CMK (cell line): ENCODE measurements around the gene DOC2A.
"Not testable (repeated sequence)": the region's sequence is repeated elsewhere in the genome, so short reads cannot be mapped to it uniquely, and the experiment has no call there.

Experiments
- DNase-seq: peaks from one replicate; pipeline ENCODE4 v3.0.0-alpha.2; 2010; ENCODE audit warnings: low read depth

Gene DOC2A

GRCh38 chr16:30027588-30028437 lies 17.0 kb upstream of the DOC2A start:
- DNase-seq, result no peak

- DNase-seq, result no peak
Observed at GRCh38 chr16:30026449-30026848, 15.6 kb upstream of the DOC2A start.

GRCh38 chr16:30025574-30025973 lies 14.7 kb upstream of the DOC2A start:
- no peak for DNase-seq

GRCh38 chr16:30025156-30025555 lies 14.3 kb upstream of the DOC2A start:
- no peak for DNase-seq

- DNase-seq, result no peak
Observed at GRCh38 chr16:30024451-30024850, 13.6 kb upstream of the DOC2A start.

- DNase-seq, result no peak
Observed at GRCh38 chr16:30023586-30023985, 12.8 kb upstream of the DOC2A start.

- DNase-seq, result no peak
Observed at GRCh38 chr16:30022887-30023286, 12.1 kb upstream of the DOC2A start, which contains the start of gene C16orf92. TSS of gene C16orf92 (plus strand) at chr16:30023198. CDS start at chr16:30023341, 143 bp downstream.

GRCh38 chr16:30018731-30019158 lies 7.9 kb upstream of the DOC2A start:
- DNase-seq, result no peak

- DNase-seq, result not testable (repeated sequence)
Observed at GRCh38 chr16:30017937-30018336, 7.1 kb upstream of the DOC2A start.

GRCh38 chr16:30017277-30017656 lies 6.4 kb upstream of the DOC2A start:
- DNase-seq, result no peak

- DNase-seq, result no peak
Observed at GRCh38 chr16:30016555-30017276, 5.9 kb upstream of the DOC2A start.

GRCh38 chr16:30015450-30015849 lies 4.6 kb upstream of the DOC2A start:
- DNase-seq, result not testable (repeated sequence)

- not testable (repeated sequence) for DNase-seq
Observed at GRCh38 chr16:30012598-30012997, 1.8 kb upstream of the DOC2A start.

GRCh38 chr16:30011714-30012504 lies 1.1 kb upstream of the DOC2A start:
- no peak for DNase-seq

- no peak for DNase-seq
Observed at GRCh38 chr16:30009990-30010843, 610 bp downstream of the DOC2A start.

GRCh38 chr16:30009085-30009862 lies 1.6 kb downstream of the DOC2A start:
- no peak for DNase-seq

- DNase-seq, result no peak
Observed at GRCh38 chr16:30007378-30007895, 3.4 kb downstream of the DOC2A start.

- DNase-seq, result no peak
Observed at GRCh38 chr16:30006659-30007377, 4.0 kb downstream of the DOC2A start.

GRCh38 chr16:30006095-30006473 lies 4.7 kb downstream of the DOC2A start:
- no peak for DNase-seq
